H1 (cell line): Measurements from ENCODE around the gene CCDC138. TPM values are rescaled to one million over a fixed set of nuclear protein-coding genes. Genes with fewer than 3 reads are reported as not detected.

Source experiments
- CTCF ChIA-PET: fragments of 300-600 bp; sonication (Branson Sonifier 250); formaldehyde crosslinking; loops from one replicate; lab custom pipeline; 2021; ENCODE audit not compliant: partially characterized antibody; lab: Charles Lee
- POLR2A ChIA-PET: fragments of 300-600 bp; sonication (Branson Sonifier 250); formaldehyde crosslinking; loops from one replicate; lab custom pipeline; 2021; ENCODE audit warnings: inconsistent platforms; ENCODE audit not compliant: partially characterized antibody; lab: Charles Lee
- DNase-seq, 2 experiments: peaks; one replicate each; pipeline versions ENCODE4 v3.0.0 to v3.0.0-alpha.2; 2010 to 2022; ENCODE audit warnings: low spot score in 2 of 2, low read depth in 1 of 2, mixed read lengths in 1 of 2
- FAIRE-seq: peaks from 2 replicates; lab custom pipeline; 2011; peaks lifted over from hg19 to GRCh38; lab: Jason Lieb, UNC
- H2AFZ ChIP-seq: 2 replicates; pipeline ENCODE4 v1.8.1; 2012; ENCODE audit warnings: low read length, inconsistent platforms
- H2AK5ac ChIP-seq: 2 replicates; pipeline ENCODE4 v1.6.1; 2013; ENCODE audit warnings: low read depth, low read length
- H2BK120ac ChIP-seq: replicated peaks from 2 replicates; pipeline ENCODE3; 2013; ENCODE audit warnings: low read depth, low read length, inconsistent platforms
- H2BK12ac ChIP-seq: 2 replicates; pipeline ENCODE4 v1.6.1; 2013; ENCODE audit warnings: low read depth, low read length
- H2BK15ac ChIP-seq: 2 replicates; pipeline ENCODE4 v1.6.1; 2013; ENCODE audit warnings: low read length
- H2BK20ac ChIP-seq: 2 replicates; pipeline ENCODE4 v1.6.1; 2013; ENCODE audit warnings: low read length
- H2BK5ac ChIP-seq: 2 replicates; pipeline ENCODE4 v1.6.1; 2013; ENCODE audit warnings: low read depth, low read length
- H3K14ac ChIP-seq: 2 replicates; pipeline ENCODE4 v1.6.1; 2013; ENCODE audit warnings: inconsistent platforms; ENCODE audit not compliant: insufficient read length
- H3K18ac ChIP-seq: 2 replicates; pipeline ENCODE4 v1.6.1; 2013; ENCODE audit warnings: low read length; ENCODE audit errors: extremely low read depth
- H3K23ac ChIP-seq: 2 replicates; pipeline ENCODE4 v1.6.1; 2013; ENCODE audit warnings: inconsistent platforms; ENCODE audit not compliant: insufficient read length
- H3K23me2 ChIP-seq: 2 replicates; pipeline ENCODE4 v1.6.1; 2013; ENCODE audit warnings: low read depth, low read length
- H3K27ac ChIP-seq: 2 replicates; pipeline ENCODE4 v1.6.1; 2011; ENCODE audit warnings: low read depth, low read length, inconsistent platforms
- H3K27me3 ChIP-seq, 4 experiments: replicated peaks in 1 of 4; 1 replicate in 1 of 4; 2 replicates in 3 of 4; pipeline versions ENCODE4 v1.6.1 to v1.8.1; 2011 to 2013; ENCODE audit warnings: low read length in 3 of 4, mild to moderate bottlenecking in 3 of 4, inconsistent platforms in 2 of 4, mixed read lengths in 2 of 4, moderate library complexity in 1 of 4; ENCODE audit not compliant: control insufficient read depth in 3 of 4, insufficient read depth in 3 of 4; ENCODE audit errors: extremely low read depth in 1 of 4
- H3K36me3 ChIP-seq, 4 experiments: 2 replicates each; pipeline versions ENCODE4 v1.6.1 to v1.8.1; 2011 to 2013; ENCODE audit warnings: mild to moderate bottlenecking in 4 of 4, low read length in 3 of 4, moderate library complexity in 2 of 4, control low read depth in 1 of 4, inconsistent platforms in 1 of 4; ENCODE audit not compliant: insufficient read depth in 4 of 4, control insufficient read depth in 2 of 4
- H3K4ac ChIP-seq: replicated peaks from 2 replicates; pipeline ENCODE3; 2013; ENCODE audit warnings: low read length, low read depth, mixed read lengths, inconsistent platforms; ENCODE audit not compliant: insufficient read length
- H3K4me1 ChIP-seq, 4 experiments: replicated peaks in 1 of 4; 1 replicate in 1 of 4; 2 replicates in 3 of 4; pipeline versions ENCODE4 v1.6.1 to v1.8.1; 2011 to 2013; ENCODE audit warnings: low read length in 3 of 4, inconsistent platforms in 2 of 4, mixed read lengths in 1 of 4; ENCODE audit not compliant: insufficient read depth in 4 of 4, control insufficient read depth in 3 of 4
- H3K4me2 ChIP-seq, 2 experiments: 2 replicates each; pipeline versions ENCODE4 v1.6.1 to v1.8.1; 2011 to 2013; ENCODE audit warnings: low read depth in 2 of 2, low read length in 2 of 2, control low read depth in 1 of 2, inconsistent platforms in 1 of 2, mild to moderate bottlenecking in 1 of 2; ENCODE audit not compliant: insufficient read depth in 1 of 2
- H3K4me3 ChIP-seq, 4 experiments: fragments of 200-600, 300-600 bp in 1 of 4; sonication (generic), shearing (Covaris generic), sonication (Bioruptor Twin) in 1 of 4; 2 replicates each; pipeline versions ENCODE4 v1.5.1 to v1.8.1; 2011 to 2016; ENCODE audit warnings: low read length in 4 of 4, low read depth in 3 of 4, control low read depth in 2 of 4, inconsistent platforms in 2 of 4, mild to moderate bottlenecking in 2 of 4, mixed read lengths in 1 of 4, moderate library complexity in 1 of 4; ENCODE audit not compliant: insufficient read depth in 2 of 4; ENCODE audit errors: extremely low read depth in 1 of 4
- H3K56ac ChIP-seq: replicated peaks from 2 replicates; pipeline ENCODE3; 2013; ENCODE audit warnings: low read depth, mild to moderate bottlenecking, mixed read lengths, low read length, inconsistent platforms; ENCODE audit not compliant: insufficient read length
- H3K79me1 ChIP-seq: 2 replicates; pipeline ENCODE4 v1.6.1; 2013; ENCODE audit warnings: low read depth, low read length, control low read depth
- H3K79me2 ChIP-seq, 2 experiments: 2 replicates each; pipeline versions ENCODE4 v1.6.1 to v1.8.1; 2012 to 2013; ENCODE audit warnings: low read length in 2 of 2, mild to moderate bottlenecking in 2 of 2, inconsistent platforms in 1 of 2; ENCODE audit not compliant: insufficient read depth in 2 of 2, control insufficient read depth in 1 of 2
- H3K9ac ChIP-seq, 4 experiments: replicated peaks in 1 of 4; 1 replicate in 1 of 4; 2 replicates in 3 of 4; pipeline versions ENCODE4 v1.6.1 to v1.8.1; 2011 to 2013; ENCODE audit warnings: low read depth in 3 of 4, low read length in 3 of 4, control low read depth in 2 of 4, mild to moderate bottlenecking in 2 of 4, moderate library complexity in 2 of 4, inconsistent platforms in 1 of 4; ENCODE audit errors: extremely low read depth in 1 of 4
- H3K9me3 ChIP-seq, 2 experiments: 2 replicates each; pipeline versions ENCODE4 v1.6.1 to v1.8.1; 2012 to 2013; ENCODE audit warnings: mild to moderate bottlenecking in 2 of 2, moderate library complexity in 2 of 2, control low read depth in 1 of 2, inconsistent platforms in 1 of 2, low read depth in 1 of 2, low read length in 1 of 2, mixed read lengths in 1 of 2; ENCODE audit not compliant: insufficient read depth in 2 of 2
- H4K20me1 ChIP-seq, 2 experiments: replicated peaks in 1 of 2; 2 replicates each; pipeline versions ENCODE3 to v1.8.1; 2011 to 2013; ENCODE audit warnings: inconsistent platforms in 2 of 2, low read length in 2 of 2, mild to moderate bottlenecking in 1 of 2; ENCODE audit not compliant: insufficient read depth in 2 of 2, control insufficient read depth in 1 of 2
- H4K5ac ChIP-seq: 2 replicates; pipeline ENCODE4 v1.6.1; 2013; ENCODE audit warnings: low read length, low read depth, mixed read lengths, inconsistent platforms; ENCODE audit not compliant: insufficient read length
- H4K8ac ChIP-seq: 2 replicates; pipeline ENCODE4 v1.8.0; 2013; ENCODE audit warnings: mild to moderate bottlenecking, moderate library complexity, low read length, inconsistent platforms; ENCODE audit not compliant: insufficient read depth; ENCODE audit errors: extremely low read depth
- H4K91ac ChIP-seq: replicated peaks from 2 replicates; pipeline ENCODE3; 2013; ENCODE audit warnings: low read length, mixed read lengths, inconsistent platforms; ENCODE audit not compliant: insufficient read length
- CBX5 ChIP-seq: fragments of 300-800, 300-1000 bp; sonication (generic); IDR thresholded peaks from 2 replicates; pipeline ENCODE4 v1.7.1; 2016; ENCODE audit warnings: antibody characterized with exemption, low read length, low read depth
- EGR1 ChIP-seq: IDR thresholded peaks from 2 replicates; pipeline ENCODE4 v1.6.1; 2011; ENCODE audit warnings: low read depth, low read length, borderline replicate concordance
- HDAC6 ChIP-seq: IDR thresholded peaks from one replicate; pipeline ENCODE4 v1.7.1; 2012; ENCODE audit warnings: low read depth, mild to moderate bottlenecking, inconsistent platforms, low read length, moderate library complexity
- KDM5A ChIP-seq: fragments of 200-600 bp; IDR thresholded peaks from 2 replicates; pipeline ENCODE4 v1.7.1; 2012; ENCODE audit warnings: mild to moderate bottlenecking, low read length, inconsistent platforms, mixed read lengths
- NRF1 ChIP-seq: IDR thresholded peaks from 2 replicates; pipeline ENCODE4 v1.6.1; 2011; ENCODE audit warnings: mild to moderate bottlenecking, low read depth, low read length, improper control_type of control experiment
- SRF ChIP-seq: IDR thresholded peaks from 2 replicates; pipeline ENCODE4 v1.6.1; 2011; ENCODE audit warnings: mild to moderate bottlenecking, low read depth, low read length, moderate library complexity
- WGBS, 2 experiments: shearing (Covaris generic) in 1 of 2; methylation state at CpG; one replicate each; pipeline versions ENCODE4 v1.1.6 to v1.1.7; 2013 to 2015; ENCODE audit warnings: low lambda C conversion rate in 2 of 2, mixed read lengths in 2 of 2, inconsistent platforms in 1 of 2, low coverage in 1 of 2, missing lambda C conversion rate in 1 of 2; ENCODE audit not compliant: insufficient replicate concordance in 2 of 2, insufficient coverage in 1 of 2, insufficient read length in 1 of 2; ENCODE audit errors: extremely low coverage in 1 of 2, missing lambda C conversion rate in 1 of 2; 5-methylcytosine and 5-hydroxymethylcytosine counted together
- polyA plus RNA-seq, 7 experiments: library from polyadenylated mRNA; depleted of rRNA in 3 of 7; stranded (reverse) in 5 of 7; unstranded in 2 of 7; fragments of >200 nt in 5 of 7; fragments of 200-250 nt in 2 of 7; gene quantifications; 1 replicate in 5 of 7; 2 replicates in 1 of 7; 4 replicates in 1 of 7; pipeline versions ENCODE4 v1.2.1 to v1.2.3, GENCODE V29; 2011 to 2013; ENCODE audit warnings: missing spikeins in 2 of 7, mixed read lengths in 2 of 7
- total RNA-seq: library from RNA; stranded (reverse); fragmentation: NEBNext Ultra II Directional; extraction: Animal tissue kit (Norgen Biotek cat#: 25700); gene quantifications from 2 replicates; pipeline ENCODE4 v1.2.1, GENCODE V29; 2021
- TF ChIP-seq, protein P1 (sequence below), 3 experiments: IDR thresholded peaks; 1 replicate in 2 of 3; 2 replicates in 1 of 3; pipeline versions ENCODE4 v1.5.1 to v1.6.1; 2011; ENCODE audit warnings: low read length in 3 of 3, mild to moderate bottlenecking in 3 of 3, inconsistent platforms in 2 of 3, low read depth in 1 of 3, moderate library complexity in 1 of 3; ENCODE audit not compliant: insufficient read depth in 1 of 3; ENCODE audit errors: control extremely low read depth in 1 of 3

Gene CCDC138
- total and polyA plus RNA-seq, 2 of the 8 experiments (the other 6 are each of a cell fraction or from before 2014, with no cell fraction given), result 8.3 to 29.8 TPM

DNA sequence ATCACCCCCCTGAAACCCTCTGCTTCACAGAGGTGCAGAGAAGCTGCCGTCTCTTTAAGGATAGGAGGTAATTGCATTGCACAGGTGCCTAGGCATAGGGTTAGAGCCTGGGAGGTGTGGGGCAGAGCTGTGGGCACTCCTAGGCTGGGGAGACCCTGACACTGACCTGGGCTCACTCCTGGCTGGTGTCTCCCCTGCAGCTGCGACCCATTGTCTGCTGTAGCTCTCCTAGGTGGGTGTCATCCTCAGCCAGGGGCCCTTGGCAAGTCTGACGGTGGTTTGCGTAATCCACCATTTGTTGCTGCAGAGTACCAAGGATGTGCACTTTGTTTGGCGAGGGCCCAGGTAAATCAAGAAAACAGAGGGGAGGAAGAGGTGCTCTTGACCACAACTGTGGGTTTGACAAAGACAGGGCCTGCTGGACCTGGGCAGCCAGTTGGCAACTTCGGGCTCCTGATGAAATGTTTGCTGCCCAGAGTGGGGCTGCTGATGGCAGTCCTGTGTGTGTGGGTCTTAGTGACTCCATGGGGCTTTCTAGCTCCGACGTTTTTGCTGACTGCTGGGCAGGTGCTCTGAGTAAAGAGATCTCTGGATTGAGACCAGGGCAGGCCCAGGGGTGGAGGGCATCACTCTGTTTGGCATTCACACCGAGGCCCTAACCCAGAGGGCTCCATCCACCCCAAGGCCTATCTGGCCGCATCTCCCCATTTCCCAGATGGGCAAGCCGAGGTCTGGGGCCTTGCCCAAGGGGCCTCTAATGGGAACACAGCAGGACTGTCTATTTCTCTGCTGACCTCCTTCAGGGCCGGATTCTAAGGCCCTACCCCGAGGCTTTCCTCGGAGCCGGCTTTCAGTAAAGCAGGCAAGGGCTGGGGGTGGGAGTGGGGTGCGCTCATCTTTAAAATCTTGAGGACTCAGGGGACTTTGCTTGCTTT lies 134.8 kb downstream of the CCDC138 start:
- no peak for DNase-seq
- Histone ChIP-seq H2AK5ac (no peak overlapping the region), H3K14ac (no peak overlapping the region), H3K4me2 (no peak overlapping the region), H3K79me1 (no peaks in the 10 kb centered on the region), H4K20me1 (no peaks in the 10 kb centered on the region), H2BK15ac (no peak overlapping the region), H4K8ac (peak overlapping the region; percentile 35; the same call in 1 of the 2 replicates), H2BK12ac (no peak overlapping the region), H3K4me3 (no peak overlapping the region), H2BK120ac (no peak overlapping the region), H2BK5ac (no peak overlapping the region), H3K36me3 (no peaks in the 10 kb centered on the region), H3K9me3 (no peaks in the 10 kb centered on the region), H4K5ac (no peak overlapping the region), H3K23ac (no peak overlapping the region), H3K4ac (no peak overlapping the region), H3K4me1 (no peaks in the 10 kb centered on the region), H3K56ac (no peak overlapping the region), H3K9ac (no peak overlapping the region), H3K27me3 (no peaks in the 10 kb centered on the region), H3K27ac (no peak overlapping the region), H4K91ac (no peak overlapping the region), H3K23me2 (no peaks in the 10 kb centered on the region), H3K79me2 (no peaks in the 10 kb centered on the region), H2BK20ac (no peak overlapping the region), H3K18ac (no peak overlapping the region), H2AFZ (no peak overlapping the region)
- ChIA-PET POLR2A (no interaction called here), CTCF (no interaction called here)
- 87% methylated on average over 16 of the region's 16 CpGs; no CpG with 5 or more reads in 1 of the 2 experiments for WGBS, 2 experiments
- FAIRE-seq, result no peak
- TF ChIP-seq NRF1 (no peak), CBX5 (no peak), HDAC6 (no peak), KDM5A (no peak), SRF (no peak), EGR1 (no peak)
- TF ChIP-seq, protein P1, sequence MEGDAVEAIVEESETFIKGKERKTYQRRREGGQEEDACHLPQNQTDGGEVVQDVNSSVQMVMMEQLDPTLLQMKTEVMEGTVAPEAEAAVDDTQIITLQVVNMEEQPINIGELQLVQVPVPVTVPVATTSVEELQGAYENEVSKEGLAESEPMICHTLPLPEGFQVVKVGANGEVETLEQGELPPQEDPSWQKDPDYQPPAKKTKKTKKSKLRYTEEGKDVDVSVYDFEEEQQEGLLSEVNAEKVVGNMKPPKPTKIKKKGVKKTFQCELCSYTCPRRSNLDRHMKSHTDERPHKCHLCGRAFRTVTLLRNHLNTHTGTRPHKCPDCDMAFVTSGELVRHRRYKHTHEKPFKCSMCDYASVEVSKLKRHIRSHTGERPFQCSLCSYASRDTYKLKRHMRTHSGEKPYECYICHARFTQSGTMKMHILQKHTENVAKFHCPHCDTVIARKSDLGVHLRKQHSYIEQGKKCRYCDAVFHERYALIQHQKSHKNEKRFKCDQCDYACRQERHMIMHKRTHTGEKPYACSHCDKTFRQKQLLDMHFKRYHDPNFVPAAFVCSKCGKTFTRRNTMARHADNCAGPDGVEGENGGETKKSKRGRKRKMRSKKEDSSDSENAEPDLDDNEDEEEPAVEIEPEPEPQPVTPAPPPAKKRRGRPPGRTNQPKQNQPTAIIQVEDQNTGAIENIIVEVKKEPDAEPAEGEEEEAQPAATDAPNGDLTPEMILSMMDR (IDR thresholded peaks at IDR 0.05; ENCODE audit: control extremely low read depth in 1 of 3, insufficient read depth in 1 of 3, low read depth in 1 of 3, low read length in 3 of 3), result no peak
